LoVo (cell line): Measurements from ENCODE around the gene PFKFB3.
"Not testable (repeated sequence)": the region's sequence is repeated elsewhere in the genome, so short reads cannot be mapped to it uniquely, and the experiment has no call there.

Experiments
- DNase-seq: peaks from one replicate; pipeline ENCODE4 v3.0.0-alpha.2; 2016; ENCODE audit warnings: low spot score

PFKFB3 gene

GRCh38 chr10:6178581-6178980 is 24.2 kb upstream of the PFKFB3 start:
- no peak for DNase-seq

GRCh38 chr10:6179078-6179477 is 23.7 kb upstream of the PFKFB3 start:
- no peak for DNase-seq

GRCh38 chr10:6180480-6181110 is 22.1 kb upstream of the PFKFB3 start:
- DNase-seq: no peak

- DNase-seq: no peak
Measured at GRCh38 chr10:6181249-6181648, 21.5 kb upstream of the PFKFB3 start.

GRCh38 chr10:6182454-6183098 is 20.2 kb upstream of the PFKFB3 start:
- DNase-seq: no peak

- no peak for DNase-seq
Measured at GRCh38 chr10:6185039-6185716, 17.6 kb upstream of the PFKFB3 start.

- no peak for DNase-seq
Measured at GRCh38 chr10:6186894-6187256, 15.9 kb upstream of the PFKFB3 start.

- no peak for DNase-seq
Measured at GRCh38 chr10:6187278-6187677, 15.5 kb upstream of the PFKFB3 start.

GRCh38 chr10:6190033-6190432 is 12.7 kb upstream of the PFKFB3 start:
- DNase-seq: not testable (repeated sequence)

GRCh38 chr10:6191147-6191546 is 11.6 kb upstream of the PFKFB3 start:
- no peak for DNase-seq

GRCh38 chr10:6191569-6191968 is 11.2 kb upstream of the PFKFB3 start:
- no peak for DNase-seq

- DNase-seq: not testable (repeated sequence)
Measured at GRCh38 chr10:6193342-6193741, 9.4 kb upstream of the PFKFB3 start.

GRCh38 chr10:6194311-6194710 is 8.4 kb upstream of the PFKFB3 start:
- DNase-seq: no peak

- DNase-seq: no peak
Measured at GRCh38 chr10:6195376-6195775, 7.4 kb upstream of the PFKFB3 start.

GRCh38 chr10:6195846-6196245 is 6.9 kb upstream of the PFKFB3 start:
- no peak for DNase-seq

- DNase-seq: not testable (repeated sequence)
Measured at GRCh38 chr10:6196524-6196923, 6.2 kb upstream of the PFKFB3 start.

GRCh38 chr10:6197321-6197720 is 5.4 kb upstream of the PFKFB3 start:
- no peak for DNase-seq

GRCh38 chr10:6198171-6198570 is 4.6 kb upstream of the PFKFB3 start:
- no peak for DNase-seq

GRCh38 chr10:6199131-6199733 is 3.5 kb upstream of the PFKFB3 start:
- no peak for DNase-seq

- DNase-seq: no peak
Measured at GRCh38 chr10:6200440-6200733, 2.3 kb upstream of the PFKFB3 start.

GRCh38 chr10:6200734-6201515 is 1.8 kb upstream of the PFKFB3 start:
- DNase-seq: no peak

- peak; percentile 53 for DNase-seq
Measured at GRCh38 chr10:6201516-6201975, 1.2 kb upstream of the PFKFB3 start.
